ENCODE measurements around the gene DNAJB8.

DNA sequence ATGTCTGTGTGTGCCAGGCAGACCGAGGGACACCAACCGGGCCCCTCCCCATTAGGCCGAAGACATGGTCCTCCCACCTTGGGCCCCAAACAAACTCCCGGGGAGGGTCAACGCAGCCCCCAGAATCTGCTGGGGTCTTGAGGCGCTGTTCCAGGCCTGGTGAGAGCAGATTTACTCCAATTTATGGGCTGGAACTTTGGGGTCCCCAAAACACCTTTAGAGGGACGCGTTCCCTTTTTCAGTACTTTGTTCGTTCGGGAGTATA, 23.9 kb upstream of the DNAJB8 start:
- no peak for TF ChIP-seq POLR2A (IDR thresholded peaks at IDR 0.05)
- TF ChIP-seq, protein P1, sequence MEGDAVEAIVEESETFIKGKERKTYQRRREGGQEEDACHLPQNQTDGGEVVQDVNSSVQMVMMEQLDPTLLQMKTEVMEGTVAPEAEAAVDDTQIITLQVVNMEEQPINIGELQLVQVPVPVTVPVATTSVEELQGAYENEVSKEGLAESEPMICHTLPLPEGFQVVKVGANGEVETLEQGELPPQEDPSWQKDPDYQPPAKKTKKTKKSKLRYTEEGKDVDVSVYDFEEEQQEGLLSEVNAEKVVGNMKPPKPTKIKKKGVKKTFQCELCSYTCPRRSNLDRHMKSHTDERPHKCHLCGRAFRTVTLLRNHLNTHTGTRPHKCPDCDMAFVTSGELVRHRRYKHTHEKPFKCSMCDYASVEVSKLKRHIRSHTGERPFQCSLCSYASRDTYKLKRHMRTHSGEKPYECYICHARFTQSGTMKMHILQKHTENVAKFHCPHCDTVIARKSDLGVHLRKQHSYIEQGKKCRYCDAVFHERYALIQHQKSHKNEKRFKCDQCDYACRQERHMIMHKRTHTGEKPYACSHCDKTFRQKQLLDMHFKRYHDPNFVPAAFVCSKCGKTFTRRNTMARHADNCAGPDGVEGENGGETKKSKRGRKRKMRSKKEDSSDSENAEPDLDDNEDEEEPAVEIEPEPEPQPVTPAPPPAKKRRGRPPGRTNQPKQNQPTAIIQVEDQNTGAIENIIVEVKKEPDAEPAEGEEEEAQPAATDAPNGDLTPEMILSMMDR (IDR thresholded peaks at IDR 0.05): no peak
- no peak for TF ChIP-seq POLR2AphosphoS5 (IDR thresholded peaks at IDR 0.05)
- no peak for TF ChIP-seq EP300 (IDR thresholded peaks at IDR 0.05)
